ENCODE results near the gene CCDC146. TPM values are rescaled to one million over a fixed set of nuclear protein-coding genes. Genes with fewer than 3 reads are reported as not detected.
"Not testable (repeated sequence)": the region's sequence is repeated elsewhere in the genome, so short reads cannot be mapped to it uniquely, and the experiment has no call there.

The CCDC146 gene
- total RNA-seq, 1 donor from 2014 or later = 2.1 TPM

DNA sequence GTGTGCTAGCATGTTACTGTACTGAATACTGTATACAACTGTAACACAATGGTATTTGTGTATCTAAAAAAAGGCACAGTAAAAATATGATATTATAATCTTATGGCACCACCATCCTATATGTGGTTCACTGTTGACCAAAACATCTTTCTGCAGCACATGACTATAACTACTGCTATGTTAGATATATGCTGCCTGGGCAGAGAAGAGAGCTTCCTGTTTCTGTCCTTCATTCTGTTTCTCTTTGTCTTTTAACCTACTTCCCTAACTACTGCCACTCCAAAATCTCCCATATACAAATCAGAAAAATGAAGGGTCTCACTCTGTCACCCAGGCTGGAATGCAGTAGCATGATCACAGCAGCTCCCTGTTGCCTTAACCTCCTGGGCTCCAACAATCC, 86.0 kb downstream of the CCDC146 start:
- DNase-seq (ENCODE audit: low read depth) = no peak
- FAIRE-seq = no peak
- H3K36me3 ChIP-seq (ENCODE audit: control insufficient read depth, insufficient read depth, low read length) = no peaks in the 10 kb centered on the region
- TF ChIP-seq, protein P1, sequence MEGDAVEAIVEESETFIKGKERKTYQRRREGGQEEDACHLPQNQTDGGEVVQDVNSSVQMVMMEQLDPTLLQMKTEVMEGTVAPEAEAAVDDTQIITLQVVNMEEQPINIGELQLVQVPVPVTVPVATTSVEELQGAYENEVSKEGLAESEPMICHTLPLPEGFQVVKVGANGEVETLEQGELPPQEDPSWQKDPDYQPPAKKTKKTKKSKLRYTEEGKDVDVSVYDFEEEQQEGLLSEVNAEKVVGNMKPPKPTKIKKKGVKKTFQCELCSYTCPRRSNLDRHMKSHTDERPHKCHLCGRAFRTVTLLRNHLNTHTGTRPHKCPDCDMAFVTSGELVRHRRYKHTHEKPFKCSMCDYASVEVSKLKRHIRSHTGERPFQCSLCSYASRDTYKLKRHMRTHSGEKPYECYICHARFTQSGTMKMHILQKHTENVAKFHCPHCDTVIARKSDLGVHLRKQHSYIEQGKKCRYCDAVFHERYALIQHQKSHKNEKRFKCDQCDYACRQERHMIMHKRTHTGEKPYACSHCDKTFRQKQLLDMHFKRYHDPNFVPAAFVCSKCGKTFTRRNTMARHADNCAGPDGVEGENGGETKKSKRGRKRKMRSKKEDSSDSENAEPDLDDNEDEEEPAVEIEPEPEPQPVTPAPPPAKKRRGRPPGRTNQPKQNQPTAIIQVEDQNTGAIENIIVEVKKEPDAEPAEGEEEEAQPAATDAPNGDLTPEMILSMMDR (IDR thresholded peaks at IDR 0.05; ENCODE audit: insufficient read depth, low read length, severe bottlenecking) = no peak
- no peaks in the 10 kb centered on the region for H3K27me3 ChIP-seq (ENCODE audit: control insufficient read depth, insufficient read depth, low read length)
- no peak overlapping the region for H3K4me3 ChIP-seq (ENCODE audit: low read depth, low read length)

GRCh38 chr7:77209479-77210139, 87.2 kb downstream of the CCDC146 start:
- H3K36me3 ChIP-seq (ENCODE audit: control insufficient read depth, insufficient read depth, low read length) = no peaks in the 10 kb centered on the region
- TF ChIP-seq, protein P1 (IDR thresholded peaks at IDR 0.05; ENCODE audit: insufficient read depth, low read length, severe bottlenecking) = no peak
- DNase-seq (ENCODE audit: low read depth) = no peak
- no peaks in the 10 kb centered on the region for H3K27me3 ChIP-seq (ENCODE audit: control insufficient read depth, insufficient read depth, low read length)
- no peak overlapping the region for H3K4me3 ChIP-seq (ENCODE audit: low read depth, low read length)
- FAIRE-seq = no peak

- Histone ChIP-seq H3K36me3 (ENCODE audit: control insufficient read depth, insufficient read depth, low read length) (no peaks in the 10 kb centered on the region), H3K27me3 (ENCODE audit: control insufficient read depth, insufficient read depth, low read length) (no peaks in the 10 kb centered on the region), H3K4me3 (ENCODE audit: low read depth, low read length) (no peak overlapping the region)
- FAIRE-seq = no peak
- no peak for DNase-seq (ENCODE audit: low read depth)
- TF ChIP-seq, protein P1 (IDR thresholded peaks at IDR 0.05; ENCODE audit: insufficient read depth, low read length, severe bottlenecking) = no peak
Measured at GRCh38 chr7:77216181-77216845, 93.9 kb downstream of the CCDC146 start.

GRCh38 chr7:77217474-77218185, 95.2 kb downstream of the CCDC146 start:
- H3K27me3 ChIP-seq (ENCODE audit: control insufficient read depth, insufficient read depth, low read length) = no peaks in the 10 kb centered on the region
- no peak overlapping the region for H3K4me3 ChIP-seq (ENCODE audit: low read depth, low read length)
- DNase-seq (ENCODE audit: low read depth) (peak; percentile 91), FAIRE-seq (no peak)
- TF ChIP-seq, protein P1 (IDR thresholded peaks at IDR 0.05; ENCODE audit: insufficient read depth, low read length, severe bottlenecking) = no peak
- H3K36me3 ChIP-seq (ENCODE audit: control insufficient read depth, insufficient read depth, low read length) = no peaks in the 10 kb centered on the region

DNA sequence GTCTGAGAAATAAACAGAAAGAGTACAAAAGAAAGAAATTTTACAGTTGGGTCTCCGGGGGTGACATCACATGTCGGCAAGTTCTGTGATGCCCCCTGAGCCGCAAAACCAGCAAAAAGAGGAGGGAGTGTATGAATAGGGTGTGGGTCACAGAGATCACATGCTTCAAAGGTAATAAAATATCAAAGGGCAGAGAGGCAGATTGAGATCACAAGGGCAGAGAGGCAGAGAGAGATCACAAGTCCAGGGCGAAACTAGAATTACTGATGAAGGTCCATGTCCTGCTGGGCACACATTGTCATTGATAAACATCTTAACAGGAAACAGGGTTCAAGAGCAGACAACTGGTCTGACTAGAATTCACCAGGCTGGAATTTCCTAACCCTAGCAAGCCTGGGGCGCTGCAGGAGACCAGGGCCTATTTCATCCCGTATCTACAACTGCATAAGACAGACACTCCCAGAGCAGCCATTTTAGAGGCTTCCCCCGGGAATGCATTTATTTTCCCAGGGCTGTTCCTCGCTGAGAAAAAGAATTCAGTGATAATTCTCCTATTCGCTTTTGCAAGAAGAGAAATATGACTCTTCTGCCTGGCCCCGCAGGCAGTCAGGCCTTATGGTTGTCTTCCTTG, 97.4 kb downstream of the CCDC146 start:
- not testable (repeated sequence) for FAIRE-seq; H3K4me3 ChIP-seq (ENCODE audit: low read depth, low read length)

DNA sequence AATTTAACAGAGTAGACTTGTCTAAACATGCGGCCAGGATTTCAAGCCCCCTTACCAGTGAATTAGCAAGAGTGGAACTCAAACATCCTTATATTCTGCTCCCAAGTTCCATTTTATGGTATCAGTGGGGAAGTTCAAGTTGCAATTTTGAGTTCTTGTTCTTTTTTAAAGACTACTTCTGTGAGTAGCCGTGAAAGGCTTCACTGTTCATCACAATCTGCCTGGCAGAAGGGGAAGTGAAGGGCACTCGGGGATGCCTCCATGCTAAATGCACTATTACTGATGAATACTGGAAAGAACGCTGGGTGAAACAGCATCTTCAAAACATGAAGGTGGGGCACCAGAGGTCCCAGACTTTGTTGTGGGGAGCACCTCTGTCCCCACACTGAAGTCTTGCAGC, 99.7 kb downstream of the CCDC146 start:
- H3K27me3 ChIP-seq (ENCODE audit: control insufficient read depth, insufficient read depth, low read length) = no peaks in the 10 kb centered on the region
- TF ChIP-seq, protein P1 (IDR thresholded peaks at IDR 0.05; ENCODE audit: insufficient read depth, low read length, severe bottlenecking) = no peak
- no peak for DNase-seq (ENCODE audit: low read depth)
- H3K36me3 ChIP-seq (ENCODE audit: control insufficient read depth, insufficient read depth, low read length) = no peaks in the 10 kb centered on the region
- no peak for FAIRE-seq
- H3K4me3 ChIP-seq (ENCODE audit: low read depth, low read length) = no peak overlapping the region

More for the DNA sequence above, 97.4 kb downstream of the CCDC146 start:
- not testable (repeated sequence) for DNase-seq (ENCODE audit: low read depth); H3K36me3 ChIP-seq (ENCODE audit: control insufficient read depth, insufficient read depth, low read length); H3K27me3 ChIP-seq (ENCODE audit: control insufficient read depth, insufficient read depth, low read length)
